ENCODE results near the gene VIL1.

The VIL1 gene

DNA sequence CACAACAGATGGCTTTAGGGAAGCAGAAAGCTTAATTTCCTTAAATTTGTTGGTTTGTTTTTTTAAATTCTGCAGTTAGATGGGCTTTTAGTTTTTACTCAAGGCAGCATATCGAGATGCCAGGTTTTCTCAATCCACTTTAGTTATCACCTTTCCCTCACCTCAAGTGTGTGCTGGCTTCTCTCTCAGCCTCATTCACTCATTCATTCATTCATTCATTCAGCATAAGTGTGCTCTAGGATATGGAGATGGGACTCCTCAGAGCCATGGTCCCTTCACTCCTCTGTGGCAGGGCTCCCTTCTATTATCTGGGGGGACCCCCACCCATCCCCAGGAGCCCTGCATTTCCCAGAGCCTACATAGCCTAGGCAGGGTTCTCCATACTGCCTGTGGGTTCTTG lies 19.0 kb downstream of the VIL1 start:
- Histone ChIP-seq H3K27ac (ENCODE audit: low read depth in 2 of 2, low read length in 2 of 2) (no peak overlapping the region), H3K4me1 (ENCODE audit: control insufficient read depth in 2 of 2, insufficient read depth in 2 of 2, low read length in 2 of 2) (no peaks in the 10 kb centered on the region), H3K27me3 (ENCODE audit: control insufficient read depth in 2 of 2, insufficient read depth in 2 of 2, low read length in 2 of 2) (no peaks in the 10 kb centered on the region), H3K4me3 (ENCODE audit: low read length in 2 of 2) (no peak overlapping the region), H3K36me3 (ENCODE audit: control insufficient read depth in 2 of 2, insufficient read depth in 2 of 2, low read length in 2 of 2) (peaks cover 36 to 51% of the 10 kb centered on the region in 2 donors), H3K9ac (ENCODE audit: low read depth in 1 of 2, low read length in 2 of 2) (no peak overlapping the region), H3K9me3 (ENCODE audit: control insufficient read depth in 2 of 2, low read length in 2 of 2) (no peaks in the 10 kb centered on the region)

GRCh38 chr2:218438596-218438995 lies 19.7 kb downstream of the VIL1 start:
- Histone ChIP-seq H3K4me1 (ENCODE audit: control insufficient read depth in 2 of 2, insufficient read depth in 2 of 2, low read length in 2 of 2) (peaks cover 0 to under 1% of the 10 kb centered on the region in 2 donors), H3K9ac (ENCODE audit: low read depth in 1 of 2, low read length in 2 of 2) (no peak overlapping the region), H3K9me3 (ENCODE audit: control insufficient read depth in 2 of 2, low read length in 2 of 2) (no peaks in the 10 kb centered on the region), H3K27me3 (ENCODE audit: control insufficient read depth in 2 of 2, insufficient read depth in 2 of 2, low read length in 2 of 2) (no peaks in the 10 kb centered on the region), H3K4me3 (ENCODE audit: low read length in 2 of 2) (no peak overlapping the region), H3K27ac (ENCODE audit: low read depth in 2 of 2, low read length in 2 of 2) (no peak overlapping the region), H3K36me3 (ENCODE audit: control insufficient read depth in 2 of 2, insufficient read depth in 2 of 2, low read length in 2 of 2) (peaks cover 39 to 51% of the 10 kb centered on the region in 2 donors)

GRCh38 chr2:218444692-218445357 lies 25.9 kb downstream of the VIL1 start:
- peaks cover 30 to 32% of the 10 kb centered on the region in 2 donors for H3K36me3 ChIP-seq (ENCODE audit: control insufficient read depth in 2 of 2, insufficient read depth in 2 of 2, low read length in 2 of 2)
- H3K4me3 ChIP-seq (ENCODE audit: low read length in 2 of 2) = no peak overlapping the region
- H3K27me3 ChIP-seq (ENCODE audit: control insufficient read depth in 2 of 2, insufficient read depth in 2 of 2, low read length in 2 of 2) = no peaks in the 10 kb centered on the region
- H3K4me1 ChIP-seq (ENCODE audit: control insufficient read depth in 2 of 2, insufficient read depth in 2 of 2, low read length in 2 of 2) = peaks cover 12 to 29% of the 10 kb centered on the region in 2 donors
- peak overlapping the region; percentile 72 to 77 for H3K27ac ChIP-seq (ENCODE audit: low read depth in 2 of 2, low read length in 2 of 2)
- H3K9ac ChIP-seq (ENCODE audit: low read depth in 1 of 2, low read length in 2 of 2) = no peak overlapping the region
- H3K9me3 ChIP-seq (ENCODE audit: control insufficient read depth in 2 of 2, low read length in 2 of 2) = no peaks in the 10 kb centered on the region

GRCh38 chr2:218445602-218446001 lies 26.7 kb downstream of the VIL1 start:
- no peak overlapping the region for H3K4me3 ChIP-seq (ENCODE audit: low read length in 2 of 2)
- no peaks in the 10 kb centered on the region for H3K9me3 ChIP-seq (ENCODE audit: control insufficient read depth in 2 of 2, low read length in 2 of 2)
- H3K9ac ChIP-seq (ENCODE audit: low read depth in 1 of 2, low read length in 2 of 2) = no peak overlapping the region
- H3K27ac ChIP-seq (ENCODE audit: low read depth in 2 of 2, low read length in 2 of 2) = peak overlapping the region; percentile 72 to 74
- H3K4me1 ChIP-seq (ENCODE audit: control insufficient read depth in 2 of 2, insufficient read depth in 2 of 2, low read length in 2 of 2) = peaks cover 12 to 29% of the 10 kb centered on the region in 2 donors
- no peaks in the 10 kb centered on the region for H3K27me3 ChIP-seq (ENCODE audit: control insufficient read depth in 2 of 2, insufficient read depth in 2 of 2, low read length in 2 of 2)
- H3K36me3 ChIP-seq (ENCODE audit: control insufficient read depth in 2 of 2, insufficient read depth in 2 of 2, low read length in 2 of 2) = peaks cover 29 to 34% of the 10 kb centered on the region in 2 donors

GRCh38 chr2:218446547-218446946 lies 27.6 kb downstream of the VIL1 start:
- Histone ChIP-seq H3K27ac (ENCODE audit: low read depth in 2 of 2, low read length in 2 of 2) (no peak overlapping the region), H3K4me1 (ENCODE audit: control insufficient read depth in 2 of 2, insufficient read depth in 2 of 2, low read length in 2 of 2) (peaks cover 12 to 29% of the 10 kb centered on the region in 2 donors), H3K36me3 (ENCODE audit: control insufficient read depth in 2 of 2, insufficient read depth in 2 of 2, low read length in 2 of 2) (peaks cover 31 to 33% of the 10 kb centered on the region in 2 donors), H3K9ac (ENCODE audit: low read depth in 1 of 2, low read length in 2 of 2) (no peak overlapping the region), H3K9me3 (ENCODE audit: control insufficient read depth in 2 of 2, low read length in 2 of 2) (no peaks in the 10 kb centered on the region), H3K27me3 (ENCODE audit: control insufficient read depth in 2 of 2, insufficient read depth in 2 of 2, low read length in 2 of 2) (no peaks in the 10 kb centered on the region), H3K4me3 (ENCODE audit: low read length in 2 of 2) (no peak overlapping the region)

GRCh38 chr2:218447072-218447471 lies 28.1 kb downstream of the VIL1 start:
- Histone ChIP-seq H3K9ac (ENCODE audit: low read depth in 1 of 2, low read length in 2 of 2) (no peak overlapping the region), H3K9me3 (ENCODE audit: control insufficient read depth in 2 of 2, low read length in 2 of 2) (no peaks in the 10 kb centered on the region), H3K36me3 (ENCODE audit: control insufficient read depth in 2 of 2, insufficient read depth in 2 of 2, low read length in 2 of 2) (peaks cover 33 to 34% of the 10 kb centered on the region in 2 donors), H3K4me1 (ENCODE audit: control insufficient read depth in 2 of 2, insufficient read depth in 2 of 2, low read length in 2 of 2) (peaks cover 12 to 29% of the 10 kb centered on the region in 2 donors), H3K27ac (ENCODE audit: low read depth in 2 of 2, low read length in 2 of 2) (no peak overlapping the region), H3K27me3 (ENCODE audit: control insufficient read depth in 2 of 2, insufficient read depth in 2 of 2, low read length in 2 of 2) (no peaks in the 10 kb centered on the region), H3K4me3 (ENCODE audit: low read length in 2 of 2) (no peak overlapping the region)

- H3K27ac ChIP-seq (ENCODE audit: low read depth in 2 of 2, low read length in 2 of 2) = no peak overlapping the region
- H3K4me1 ChIP-seq (ENCODE audit: control insufficient read depth in 2 of 2, insufficient read depth in 2 of 2, low read length in 2 of 2) = peaks cover 12 to 25% of the 10 kb centered on the region in 2 donors
- peaks cover 31 to 35% of the 10 kb centered on the region in 2 donors for H3K36me3 ChIP-seq (ENCODE audit: control insufficient read depth in 2 of 2, insufficient read depth in 2 of 2, low read length in 2 of 2)
- no peak overlapping the region for H3K4me3 ChIP-seq (ENCODE audit: low read length in 2 of 2)
- no peaks in the 10 kb centered on the region for H3K27me3 ChIP-seq (ENCODE audit: control insufficient read depth in 2 of 2, insufficient read depth in 2 of 2, low read length in 2 of 2)
- H3K9ac ChIP-seq (ENCODE audit: low read depth in 1 of 2, low read length in 2 of 2) = no peak overlapping the region
- H3K9me3 ChIP-seq (ENCODE audit: control insufficient read depth in 2 of 2, low read length in 2 of 2) = no peaks in the 10 kb centered on the region
Observed at GRCh38 chr2:218448934-218449333, 30.0 kb downstream of the VIL1 start.

GRCh38 chr2:218452079-218452478 lies 33.2 kb downstream of the VIL1 start:
- Histone ChIP-seq H3K4me1 (ENCODE audit: control insufficient read depth in 2 of 2, insufficient read depth in 2 of 2, low read length in 2 of 2) (peaks cover 6 to 10% of the 10 kb centered on the region in 2 donors), H3K9me3 (ENCODE audit: control insufficient read depth in 2 of 2, low read length in 2 of 2) (no peaks in the 10 kb centered on the region), H3K27me3 (ENCODE audit: control insufficient read depth in 2 of 2, insufficient read depth in 2 of 2, low read length in 2 of 2) (no peaks in the 10 kb centered on the region), H3K27ac (ENCODE audit: low read depth in 2 of 2, low read length in 2 of 2) (no peak overlapping the region), H3K4me3 (ENCODE audit: low read length in 2 of 2) (no peak overlapping the region), H3K9ac (ENCODE audit: low read depth in 1 of 2, low read length in 2 of 2) (no peak overlapping the region), H3K36me3 (ENCODE audit: control insufficient read depth in 2 of 2, insufficient read depth in 2 of 2, low read length in 2 of 2) (peaks cover 40 to 46% of the 10 kb centered on the region in 2 donors)

DNA sequence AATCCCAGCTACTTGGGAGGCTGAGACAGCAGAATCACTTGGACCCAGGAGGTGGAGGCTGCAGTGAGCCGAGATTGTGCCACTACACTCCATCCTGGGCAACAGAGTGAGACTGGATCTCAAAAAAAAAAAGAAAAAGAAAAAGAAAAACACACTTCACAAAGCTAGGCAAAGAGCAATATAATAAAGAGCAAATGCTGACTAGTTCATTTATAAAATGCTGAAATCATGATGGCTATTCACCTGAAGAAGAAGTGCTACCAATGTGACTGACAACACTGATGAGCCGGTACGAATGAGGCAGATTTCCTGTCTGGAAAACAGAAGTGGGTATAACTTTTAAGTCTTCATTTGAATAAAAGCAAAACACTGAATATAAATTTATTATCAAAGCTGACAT lies 37.9 kb downstream of the VIL1 start:
- Histone ChIP-seq H3K27me3 (ENCODE audit: control insufficient read depth in 2 of 2, insufficient read depth in 2 of 2, low read length in 2 of 2) (no peaks in the 10 kb centered on the region), H3K9me3 (ENCODE audit: control insufficient read depth in 2 of 2, low read length in 2 of 2) (no peaks in the 10 kb centered on the region), H3K36me3 (ENCODE audit: control insufficient read depth in 2 of 2, insufficient read depth in 2 of 2, low read length in 2 of 2) (peaks cover 14 to 26% of the 10 kb centered on the region in 2 donors), H3K27ac (ENCODE audit: low read depth in 2 of 2, low read length in 2 of 2) (no peak overlapping the region), H3K9ac (ENCODE audit: low read depth in 1 of 2, low read length in 2 of 2) (no peak overlapping the region), H3K4me3 (ENCODE audit: low read length in 2 of 2) (no peak overlapping the region), H3K4me1 (ENCODE audit: control insufficient read depth in 2 of 2, insufficient read depth in 2 of 2, low read length in 2 of 2) (no peaks in the 10 kb centered on the region)

DNA sequence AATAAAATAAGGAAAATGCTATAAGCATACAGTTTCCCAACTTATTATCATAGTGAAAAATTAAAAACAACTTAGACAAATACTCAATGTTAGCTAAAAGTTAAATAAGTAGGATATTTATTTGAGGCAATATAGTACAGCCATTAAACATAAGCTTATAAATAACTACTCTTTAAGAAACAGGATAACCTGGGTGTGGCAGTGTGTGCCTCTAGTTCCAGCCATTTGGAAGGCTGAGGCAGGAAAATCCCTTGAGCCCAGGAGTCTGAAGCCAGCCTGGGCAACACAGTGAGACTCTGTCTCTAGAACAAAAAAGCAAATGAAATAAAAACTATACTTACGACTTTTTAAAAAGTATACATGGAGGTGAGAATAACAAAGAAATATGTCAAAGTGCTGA lies 39.7 kb downstream of the VIL1 start:
- no peaks in the 10 kb centered on the region for H3K27me3 ChIP-seq (ENCODE audit: control insufficient read depth in 2 of 2, insufficient read depth in 2 of 2, low read length in 2 of 2)
- H3K9ac ChIP-seq (ENCODE audit: low read depth in 1 of 2, low read length in 2 of 2) = no peak overlapping the region
- H3K36me3 ChIP-seq (ENCODE audit: control insufficient read depth in 2 of 2, insufficient read depth in 2 of 2, low read length in 2 of 2) = peaks cover 14 to 30% of the 10 kb centered on the region in 2 donors
- no peak overlapping the region for H3K4me3 ChIP-seq (ENCODE audit: low read length in 2 of 2)
- H3K27ac ChIP-seq (ENCODE audit: low read depth in 2 of 2, low read length in 2 of 2) = no peak overlapping the region
- no peaks in the 10 kb centered on the region for H3K4me1 ChIP-seq (ENCODE audit: control insufficient read depth in 2 of 2, insufficient read depth in 2 of 2, low read length in 2 of 2)
- no peaks in the 10 kb centered on the region for H3K9me3 ChIP-seq (ENCODE audit: control insufficient read depth in 2 of 2, low read length in 2 of 2)
